D721Med (cell line): ENCODE measurements around the gene OTOP1.
"Not testable (repeated sequence)": the region's sequence is repeated elsewhere in the genome, so short reads cannot be mapped to it uniquely, and the experiment has no call there.

Experiments used
- DNase-seq: peaks from one replicate; pipeline ENCODE4 v3.0.0; 2011; ENCODE audit warnings: low spot score; ENCODE audit not compliant: insufficient read length
- FAIRE-seq: peaks from 2 replicates; lab custom pipeline; 2011; peaks lifted over from hg19 to GRCh38; lab: Jason Lieb, UNC
- CTCF ChIP-seq: IDR thresholded peaks from 2 replicates; pipeline ENCODE4 v1.5.1; 2012; ENCODE audit warnings: mild to moderate bottlenecking, control low read depth; ENCODE audit not compliant: insufficient read depth; ENCODE audit errors: missing control alignments

Gene OTOP1

DNA sequence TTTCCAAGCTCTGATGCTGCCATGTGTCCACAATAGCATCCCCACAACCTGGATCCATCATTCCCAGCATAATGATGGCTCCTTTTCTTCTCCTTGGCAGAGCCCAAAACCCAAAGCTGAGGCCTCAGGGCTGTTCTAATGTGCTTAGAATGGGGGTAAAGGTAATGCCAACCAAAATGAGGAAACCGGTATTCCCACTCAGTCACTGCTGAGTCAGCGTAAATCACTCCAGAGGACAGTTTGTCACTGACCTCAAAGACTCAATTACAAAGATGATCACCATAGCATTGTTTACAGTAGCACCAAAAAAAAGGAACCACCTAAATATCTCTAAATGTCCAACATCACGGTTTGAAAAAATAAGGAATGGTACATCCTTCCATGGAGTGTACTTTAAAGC, 41.2 kb downstream of the OTOP1 start:
- no peak for FAIRE-seq
- no peak for TF ChIP-seq CTCF
- DNase-seq: no peak

DNA sequence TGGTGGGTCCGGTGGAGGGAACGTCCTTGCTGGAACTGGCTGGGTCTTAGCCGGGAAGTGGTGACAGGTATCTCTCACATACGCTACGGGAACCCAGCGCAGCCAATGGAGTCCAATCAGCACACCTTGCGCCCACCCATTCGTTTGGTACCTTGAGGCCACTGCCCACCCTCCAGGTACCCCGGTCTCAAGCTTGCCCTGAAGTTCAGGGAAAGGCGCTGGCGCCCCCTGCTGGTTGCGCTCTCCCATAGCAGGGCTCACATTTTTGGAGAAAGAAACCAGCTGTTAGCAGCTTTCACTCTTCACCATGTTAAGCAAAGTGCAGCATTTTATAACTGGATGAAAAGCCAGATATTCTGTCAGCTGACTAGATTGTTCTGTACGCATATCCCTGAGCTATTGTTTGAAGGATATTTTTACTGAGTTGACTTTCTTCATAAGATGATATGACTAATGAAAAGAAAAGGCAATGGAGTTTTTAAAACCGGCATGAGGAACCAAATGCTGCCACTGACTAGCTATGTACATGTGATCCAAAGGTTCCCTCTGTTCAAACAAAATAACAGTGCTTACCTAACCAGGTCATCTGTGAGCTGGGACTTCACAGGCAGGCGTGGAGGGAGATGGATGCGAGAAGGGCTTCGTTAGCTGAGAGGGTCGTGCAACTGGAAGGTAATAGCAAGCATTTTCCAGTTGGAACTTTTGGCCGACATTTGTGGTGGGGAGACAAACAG, 43.7 kb downstream of the OTOP1 start:
- FAIRE-seq (no peak), DNase-seq (no peak)
- TF ChIP-seq CTCF: peak; percentile 51

DNA sequence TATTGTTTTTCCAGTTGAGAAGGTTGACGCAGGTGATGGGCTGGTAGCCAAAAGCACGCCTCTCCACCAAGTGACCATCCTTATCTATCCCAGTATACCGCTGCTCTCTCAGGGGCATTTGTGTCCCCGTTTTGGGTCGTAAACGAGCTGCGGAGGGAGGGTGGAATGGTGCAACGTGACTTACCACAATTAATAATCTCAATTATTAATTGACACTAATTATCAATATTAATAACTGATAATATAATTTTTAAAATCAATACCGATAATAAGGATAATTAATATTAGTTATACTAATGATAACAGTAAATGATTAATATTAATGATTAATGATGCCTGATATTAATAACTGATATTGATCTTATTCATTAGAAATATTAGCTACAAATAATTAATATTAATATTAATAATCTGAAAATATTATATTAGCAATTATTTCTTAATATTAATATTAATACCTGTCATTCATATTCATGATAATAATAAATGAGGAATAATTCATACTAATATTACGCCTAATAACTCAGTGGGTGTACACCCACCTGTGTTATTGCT, 56.1 kb downstream of the OTOP1 start:
- FAIRE-seq (no peak), DNase-seq (no peak)
- TF ChIP-seq CTCF: no peak

DNA sequence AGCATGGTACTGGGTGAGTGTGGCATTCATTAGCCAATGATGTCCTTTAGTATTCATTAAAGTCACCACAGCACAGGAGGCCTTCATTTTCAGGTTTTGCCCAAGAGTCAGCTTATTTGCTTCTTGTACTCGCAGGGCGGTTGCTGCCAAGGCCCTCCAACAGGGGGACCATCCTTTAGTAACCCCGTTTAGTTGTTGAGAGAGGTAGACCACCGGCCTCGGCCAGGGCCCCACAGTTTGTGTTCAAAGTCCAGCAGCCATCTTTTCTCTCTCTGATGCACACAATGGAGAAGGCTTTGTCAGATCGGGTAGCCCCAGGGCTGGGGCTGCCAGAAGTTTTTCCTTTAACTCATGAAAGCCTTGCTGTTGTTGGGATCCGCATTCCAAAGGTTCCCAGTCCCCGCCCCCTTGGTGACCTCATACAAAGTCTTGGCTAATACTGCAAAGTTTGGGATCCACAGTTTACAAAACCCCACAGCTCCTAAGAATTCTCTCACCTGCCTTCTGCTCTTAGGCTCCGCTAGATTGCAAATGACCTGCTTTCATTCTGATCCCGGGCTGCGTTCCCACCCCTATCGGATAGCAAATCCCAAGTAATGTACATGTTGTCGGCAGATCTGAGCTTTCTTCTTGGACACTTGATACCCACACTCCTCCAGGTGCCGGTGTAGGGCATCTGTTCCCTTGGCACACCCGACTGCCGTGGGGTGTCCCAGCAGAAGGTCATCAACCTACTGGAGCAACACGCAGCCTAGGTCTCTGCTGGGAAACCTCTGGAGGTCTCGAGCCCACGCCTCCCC, 58.5 kb downstream of the OTOP1 start:
- not testable (repeated sequence) for FAIRE-seq, DNase-seq

GRCh38 chr4:4166986-4167385, 59.7 kb downstream of the OTOP1 start:
- not testable (repeated sequence) for DNase-seq, FAIRE-seq

GRCh38 chr4:4165701-4166392, 60.9 kb downstream of the OTOP1 start:
- DNase-seq, FAIRE-seq: not testable (repeated sequence)

GRCh38 chr4:4164532-4165173, 62.1 kb downstream of the OTOP1 start:
- not testable (repeated sequence) for FAIRE-seq, DNase-seq

DNA sequence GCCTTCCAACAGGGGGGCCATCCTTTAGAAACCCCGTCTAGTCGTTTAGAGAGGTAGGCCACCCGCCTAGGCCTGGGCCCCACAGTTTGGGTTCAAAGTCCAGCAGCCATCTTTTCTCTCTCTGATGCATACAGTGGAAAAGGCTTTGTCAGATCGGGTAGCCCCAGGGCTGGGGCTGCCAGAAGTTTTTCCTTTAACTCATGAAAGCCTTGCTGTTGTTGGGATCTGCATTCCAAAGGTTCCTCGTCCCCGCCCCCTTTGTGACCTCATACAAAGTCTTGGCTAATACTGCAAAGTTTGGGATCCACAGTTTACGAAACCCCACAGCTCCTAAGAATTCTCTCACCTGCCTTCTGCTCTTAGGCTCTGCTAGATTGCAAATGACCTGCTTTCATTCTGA, 64.5 kb downstream of the OTOP1 start:
- not testable (repeated sequence) for FAIRE-seq, DNase-seq

GRCh38 chr4:4160956-4161665, 65.6 kb downstream of the OTOP1 start:
- DNase-seq, FAIRE-seq: not testable (repeated sequence)
